NCI-H2107 treated with DMSO at 0.1 percent for 48 hours (cell line): ENCODE results near the gene TCF7.

Experiments used
- DNase-seq: peaks from one replicate; lab custom pipeline; 2025; ENCODE audit not compliant: unreplicated experiment; lab: John Stamatoyannopoulos, UW

Gene TCF7

DNA sequence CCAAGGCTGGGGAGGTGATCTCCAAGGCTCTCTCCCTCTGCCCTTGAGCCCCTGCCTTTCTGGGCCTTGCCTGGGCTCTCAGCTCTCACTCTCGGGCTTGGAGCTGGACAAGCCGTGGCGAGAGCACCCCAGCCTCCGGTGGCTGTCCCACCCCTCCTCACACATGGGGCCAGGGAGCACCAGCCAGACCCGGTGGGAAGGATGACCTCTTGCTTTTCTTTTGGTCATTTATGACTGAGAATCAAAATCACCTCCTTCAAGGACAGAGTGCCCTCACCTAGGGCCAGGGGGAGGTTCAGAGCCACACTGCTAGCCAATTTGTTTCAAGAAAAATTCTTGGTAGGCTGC lies 14.1 kb downstream of the TCF7 start:
- no peak for DNase-seq

DNA sequence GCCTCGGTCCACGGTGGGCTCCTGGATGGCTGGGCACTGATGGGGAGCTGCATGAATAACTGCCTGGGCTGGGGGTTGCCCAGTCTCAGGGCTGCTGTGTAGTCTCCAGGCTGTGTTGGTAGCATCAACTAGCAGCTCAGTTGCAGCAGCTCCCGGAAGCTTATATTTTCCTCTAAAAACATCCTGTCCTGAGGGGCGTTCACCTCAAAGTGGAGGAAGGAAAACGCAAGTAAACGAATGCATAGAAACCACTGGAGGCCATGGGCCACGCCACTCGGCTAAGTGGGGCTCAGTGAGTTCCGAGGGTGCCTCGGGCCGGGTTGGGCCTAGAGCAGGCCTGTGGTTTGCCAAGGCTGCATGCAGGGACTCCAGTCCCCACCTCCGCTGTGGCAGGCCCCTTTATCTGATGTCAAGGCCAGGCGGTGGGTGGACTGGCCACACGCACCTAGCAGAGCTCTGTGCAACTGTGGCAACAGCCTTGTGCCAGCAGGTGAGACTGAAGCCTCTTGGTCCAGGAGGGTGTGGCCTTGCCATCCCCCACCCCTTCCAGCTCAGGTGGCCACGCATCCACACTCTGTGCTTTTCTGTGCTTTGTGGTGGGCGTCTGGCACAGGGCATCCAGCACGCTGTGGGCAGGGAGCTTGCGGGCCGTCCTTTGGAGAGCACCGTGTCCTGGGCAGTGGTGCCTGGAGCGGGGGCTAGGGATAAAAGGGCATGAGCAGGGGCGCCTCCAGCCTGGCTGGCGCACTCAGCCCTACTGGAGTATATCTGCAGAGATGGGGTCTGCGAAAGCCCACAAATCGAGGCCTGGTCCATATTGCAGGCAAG lies 15.1 kb downstream of the TCF7 start:
- no peak for DNase-seq

DNA sequence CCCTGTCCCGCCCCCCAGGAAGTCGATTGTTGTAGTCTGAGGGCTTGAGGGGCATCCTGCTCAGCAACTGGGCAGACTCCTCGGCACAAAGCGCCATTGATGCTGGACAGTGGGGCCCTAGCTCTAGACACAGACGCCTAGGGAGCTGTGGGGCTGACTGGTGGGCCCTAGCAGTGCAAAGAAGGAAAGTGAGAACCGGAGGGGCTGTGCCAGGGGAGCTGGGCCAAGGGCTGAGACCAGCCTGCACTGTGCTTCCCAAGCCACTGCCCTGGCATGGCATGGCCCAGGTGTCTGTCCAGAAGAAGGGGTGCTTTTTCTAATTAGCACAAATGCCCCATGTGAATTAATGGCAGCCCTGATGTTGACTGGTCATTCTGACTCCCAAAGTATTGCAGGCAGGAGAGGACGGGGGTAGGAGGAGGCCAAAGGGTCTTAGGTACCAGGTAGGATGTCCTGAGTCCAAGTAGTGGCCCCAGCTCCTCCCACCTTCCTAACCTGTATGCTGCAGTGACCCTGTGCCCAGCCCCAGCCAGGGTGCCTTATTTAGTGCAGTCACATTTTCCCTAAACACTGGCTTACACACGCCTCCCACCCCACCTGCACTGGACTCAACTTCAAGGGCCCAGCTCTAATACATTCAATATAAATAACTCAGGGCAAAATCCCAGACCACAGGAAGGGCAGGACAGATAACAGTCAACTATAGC lies 15.9 kb downstream of the TCF7 start:
- no peak for DNase-seq

DNA sequence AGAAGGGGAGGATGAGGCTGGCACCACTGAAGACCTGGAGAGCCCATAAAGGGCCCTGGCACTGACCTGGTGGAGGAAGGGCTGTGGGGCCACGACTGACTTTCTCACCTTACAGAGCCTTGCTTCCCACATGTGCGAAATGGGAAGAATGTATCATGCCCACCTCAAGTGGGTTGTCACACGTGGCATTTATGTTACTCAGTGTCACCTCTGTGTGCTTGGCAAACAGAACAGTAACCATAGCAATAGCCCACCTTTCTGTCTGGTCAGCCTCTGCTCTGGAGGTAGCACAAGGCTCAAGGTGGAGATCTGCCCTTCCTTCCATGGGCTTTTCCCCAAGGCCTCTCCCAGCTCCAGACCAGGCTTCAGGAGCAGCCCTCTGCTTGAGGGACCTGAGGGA lies 16.7 kb downstream of the TCF7 start:
- no peak for DNase-seq

DNA sequence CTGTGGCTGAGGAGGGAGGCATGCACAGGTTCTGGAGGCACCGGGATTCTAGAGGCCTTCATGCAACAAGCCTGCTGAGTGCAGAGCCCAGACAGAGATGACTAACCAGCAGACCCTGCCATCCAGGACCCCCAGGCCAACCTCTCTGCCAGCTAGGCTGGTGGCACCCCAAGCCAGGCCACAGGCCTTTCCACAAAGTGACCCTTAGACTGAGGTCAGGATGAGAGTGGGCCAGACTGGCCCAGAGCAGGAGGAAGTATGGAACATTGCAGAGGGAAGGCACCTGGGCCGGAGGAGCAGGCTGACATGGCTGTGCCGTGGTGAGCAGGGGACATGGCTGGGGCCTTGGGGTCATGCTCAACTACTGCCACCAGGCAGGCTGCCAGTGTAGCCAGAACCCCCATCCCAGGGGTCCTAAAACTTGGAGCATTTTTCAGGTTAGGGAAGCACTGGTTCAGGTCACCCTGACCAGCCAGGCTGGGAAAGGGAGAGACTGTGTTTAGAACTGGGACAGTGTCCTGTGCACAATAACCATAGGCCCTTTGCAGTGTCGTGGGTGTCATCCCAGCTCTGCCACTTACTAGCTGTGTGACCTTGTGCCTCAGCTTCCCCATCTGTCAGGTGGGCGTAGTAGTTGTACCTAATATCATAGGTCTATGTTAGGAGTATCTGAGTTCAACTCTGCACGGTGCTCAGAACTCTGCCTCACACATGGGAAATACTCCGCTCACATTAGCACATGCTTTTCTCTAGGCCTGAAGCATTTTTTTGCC lies 17.3 kb downstream of the TCF7 start:
- no peak for DNase-seq

DNA sequence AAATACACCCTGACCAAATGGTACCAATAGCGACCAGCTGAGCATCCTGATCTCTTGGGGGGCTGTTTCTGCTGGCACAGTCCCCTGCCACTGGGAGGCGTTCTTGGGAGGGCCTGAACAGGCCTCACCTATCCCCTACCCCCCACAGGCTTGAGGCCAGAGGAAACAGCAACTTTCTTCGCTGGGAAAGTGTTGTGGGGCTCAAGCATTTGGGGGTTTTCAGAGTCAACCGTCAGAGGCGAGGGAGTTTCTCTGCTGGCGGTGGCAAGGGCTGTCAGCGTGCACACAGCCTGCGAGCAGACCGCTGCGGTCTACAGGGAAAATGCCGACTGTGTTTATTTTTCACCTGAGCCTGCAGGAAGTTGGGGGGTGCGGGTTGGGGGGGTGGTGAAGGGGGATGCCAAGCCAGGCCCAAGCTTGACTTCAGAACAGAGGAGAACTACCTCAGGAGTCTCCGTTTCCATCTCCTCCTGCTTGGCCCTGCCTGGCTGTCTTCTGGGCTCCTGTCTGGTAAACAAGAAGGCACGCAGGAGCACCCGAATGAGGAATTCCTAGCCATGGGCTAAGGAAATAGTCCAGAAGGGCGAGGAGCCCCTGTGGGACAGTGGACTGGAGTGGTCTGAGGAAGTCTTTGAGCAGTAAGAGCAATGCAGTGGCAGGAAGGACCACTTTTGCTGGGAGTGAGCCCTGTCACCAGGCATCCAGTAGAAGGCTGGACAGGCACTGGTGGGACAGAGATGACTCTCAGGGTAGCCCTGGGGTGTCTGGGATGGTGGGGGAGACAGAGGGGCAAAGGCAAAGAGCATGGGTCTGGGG lies 18.1 kb downstream of the TCF7 start:
- DNase-seq = no peak

DNA sequence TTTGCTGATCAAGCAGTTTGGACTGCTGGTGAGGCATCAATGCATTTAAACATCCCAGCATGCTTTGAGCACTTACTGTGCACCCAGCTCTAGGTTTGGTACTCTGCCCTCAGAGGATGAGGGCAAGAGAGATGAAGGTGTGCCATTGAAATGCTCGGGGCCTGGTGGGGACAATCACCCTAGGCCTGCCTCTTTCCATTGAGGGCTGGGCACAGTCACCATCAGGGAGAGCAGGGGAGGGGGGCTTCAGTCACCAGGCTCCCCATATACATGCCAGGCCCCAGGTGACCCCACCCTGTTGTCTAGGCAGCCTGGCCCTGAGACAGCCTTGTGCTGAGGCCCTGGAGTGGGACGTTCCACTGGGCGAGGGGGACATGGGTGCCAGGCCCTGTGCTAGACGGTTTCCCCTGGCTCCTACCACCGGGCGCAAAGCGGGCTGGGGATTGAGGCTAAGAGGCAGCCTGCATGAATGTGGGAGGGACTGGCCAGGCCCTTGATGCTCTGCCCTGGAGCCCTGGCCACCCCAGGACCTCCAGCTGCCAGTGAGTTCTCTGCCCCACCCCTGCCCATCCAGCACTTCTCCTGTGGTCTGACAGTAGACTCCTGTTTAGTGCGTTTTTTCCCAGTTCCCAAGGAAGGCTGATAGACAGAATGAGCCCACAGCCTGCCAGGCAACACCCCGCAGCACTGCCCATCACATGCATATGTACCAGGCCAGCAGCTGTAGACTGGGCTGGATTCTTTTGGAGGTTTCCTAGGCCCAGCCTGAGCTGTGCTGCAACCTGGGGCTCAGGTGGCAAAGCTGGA lies 18.9 kb downstream of the TCF7 start:
- no peak for DNase-seq

DNA sequence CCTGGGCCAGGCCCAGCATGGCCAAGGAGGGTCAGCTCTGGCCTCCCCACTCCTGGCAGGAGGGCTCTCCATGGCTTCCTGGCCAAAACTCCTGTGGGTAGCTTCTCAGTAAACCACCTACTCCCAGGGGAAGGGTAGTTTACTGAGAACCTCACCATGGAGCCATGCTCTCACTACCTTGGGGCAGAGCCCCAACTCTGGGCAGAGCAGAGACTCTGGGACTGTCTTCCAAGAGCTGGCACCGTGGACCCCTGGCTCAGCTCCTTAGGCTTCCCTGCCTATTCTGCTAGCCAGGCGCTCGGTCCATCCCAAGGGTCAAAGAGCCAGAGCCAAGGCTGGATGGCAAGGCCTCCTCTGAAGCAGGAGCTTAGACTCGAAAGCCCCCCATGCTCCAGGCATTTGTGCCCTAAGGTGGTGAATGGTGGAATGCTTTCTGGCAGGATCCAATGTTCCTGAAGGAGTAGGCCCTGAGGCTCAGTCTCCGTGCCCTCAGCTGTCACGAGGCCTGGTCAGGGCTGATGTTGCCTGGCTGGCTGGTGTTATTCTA lies 19.6 kb downstream of the TCF7 start:
- DNase-seq = no peak

DNA sequence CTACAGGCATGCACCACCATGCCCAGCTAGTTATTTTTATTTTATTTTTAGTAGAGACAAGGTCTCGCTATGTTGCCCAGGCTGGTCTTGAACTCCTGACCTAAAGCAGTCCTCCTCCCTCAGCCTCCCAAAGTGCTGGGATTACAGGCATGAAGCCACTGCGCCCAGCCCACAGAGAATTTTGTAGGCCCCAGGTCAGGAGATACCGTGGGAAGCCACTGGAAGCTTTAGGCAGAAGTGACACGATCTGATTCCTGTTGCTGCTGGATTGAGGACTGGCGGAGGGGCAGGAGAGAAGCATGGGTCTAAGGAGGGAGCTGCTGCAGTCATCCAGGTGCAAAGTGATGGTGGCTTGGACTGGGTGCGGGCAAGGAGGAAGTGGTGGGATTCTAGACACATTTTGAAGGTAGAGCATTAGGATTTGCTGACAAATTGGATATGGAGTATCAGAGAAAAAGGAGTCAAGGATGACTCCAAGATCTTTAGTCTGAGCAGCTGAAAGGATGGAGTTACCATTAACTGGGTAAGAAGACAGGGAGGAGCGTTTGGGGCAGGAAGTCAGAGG lies 20.7 kb downstream of the TCF7 start:
- no peak for DNase-seq

DNA sequence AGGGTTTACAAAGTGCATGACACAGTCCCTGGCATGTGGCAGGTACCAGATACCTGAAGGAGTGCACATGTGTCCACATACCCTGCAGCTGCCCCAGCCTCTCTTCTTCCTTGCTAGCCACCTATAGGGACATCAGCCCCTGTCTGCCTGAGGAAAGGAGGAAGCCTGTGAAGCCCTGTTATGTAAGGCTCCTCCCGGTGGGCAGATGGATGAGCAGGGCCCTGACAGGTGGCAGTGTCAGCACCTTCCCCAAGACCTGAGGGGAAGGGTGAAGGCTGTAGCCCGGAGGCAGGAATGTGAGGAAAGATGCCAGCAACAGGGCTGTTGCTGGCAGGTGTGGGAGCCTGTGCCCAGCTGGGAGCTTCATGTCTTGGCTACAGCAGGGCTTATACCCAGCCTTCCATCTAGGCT lies 21.7 kb downstream of the TCF7 start:
- DNase-seq = no peak

DNA sequence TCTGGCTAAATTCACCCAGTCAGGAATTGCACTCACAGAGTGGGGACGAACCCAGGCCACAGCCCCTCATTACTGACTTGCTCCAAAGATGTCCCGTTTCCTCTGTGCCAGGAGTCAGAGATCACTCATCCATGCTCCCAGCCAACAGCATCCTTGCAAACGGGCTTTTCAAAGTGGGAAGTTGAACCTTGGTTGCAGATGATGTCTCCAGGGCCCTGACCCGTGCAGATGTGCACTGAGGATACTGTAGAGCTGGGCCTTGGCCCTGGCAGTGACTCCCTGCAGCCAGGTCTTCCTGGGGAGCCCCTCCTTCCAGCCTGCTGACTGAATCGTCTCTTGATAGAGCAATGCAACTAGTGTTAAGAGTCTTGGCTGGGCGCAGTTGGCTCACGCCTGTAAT lies 22.3 kb downstream of the TCF7 start:
- no peak for DNase-seq

DNA sequence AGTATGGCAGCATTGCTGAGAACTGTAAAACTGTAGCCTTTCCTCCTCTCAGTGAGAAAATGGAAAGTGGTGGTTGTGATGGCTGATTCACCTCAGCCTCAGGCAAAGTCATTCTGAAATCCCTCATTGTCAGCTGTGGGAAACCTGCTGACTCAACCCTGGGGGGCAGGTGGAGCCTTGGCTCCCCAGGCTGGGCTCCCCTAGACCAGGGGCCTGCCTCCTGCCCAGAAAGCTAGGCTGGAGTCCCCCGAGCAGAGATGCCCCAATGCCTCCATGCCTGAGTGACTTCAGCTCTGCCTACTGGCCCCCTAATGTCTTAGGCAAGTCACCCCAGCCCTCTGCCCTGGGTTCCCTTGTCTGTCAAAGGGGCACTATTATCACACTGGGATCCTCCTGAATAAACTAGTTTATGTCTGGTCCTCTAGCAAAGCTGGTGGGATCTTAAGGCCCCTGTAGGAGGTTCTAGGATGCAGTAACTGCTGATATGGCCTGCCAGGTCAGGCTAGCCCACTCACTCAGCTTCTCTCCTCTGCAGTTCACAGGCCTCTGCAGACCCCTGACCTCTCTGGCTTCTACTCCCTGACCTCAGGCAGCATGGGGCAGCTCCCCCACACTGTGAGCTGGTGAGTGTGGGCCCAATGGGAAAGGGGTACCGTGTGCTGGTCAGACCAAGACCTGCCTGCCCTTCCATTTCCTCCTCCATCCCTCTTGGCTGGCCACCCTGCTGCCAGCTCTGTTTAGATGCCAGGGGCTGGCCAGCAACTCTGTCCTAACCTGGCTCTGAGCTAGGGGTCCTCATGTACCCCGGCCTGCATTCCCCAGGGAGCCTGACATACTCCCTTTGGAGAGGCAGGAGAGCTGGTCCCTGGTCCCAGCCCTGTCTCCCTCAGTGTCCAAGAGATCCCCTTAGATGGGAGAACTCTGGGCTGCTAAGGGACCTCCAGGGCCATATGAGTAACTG lies 24.2 kb downstream of the TCF7 start:
- DNase-seq = no peak

DNA sequence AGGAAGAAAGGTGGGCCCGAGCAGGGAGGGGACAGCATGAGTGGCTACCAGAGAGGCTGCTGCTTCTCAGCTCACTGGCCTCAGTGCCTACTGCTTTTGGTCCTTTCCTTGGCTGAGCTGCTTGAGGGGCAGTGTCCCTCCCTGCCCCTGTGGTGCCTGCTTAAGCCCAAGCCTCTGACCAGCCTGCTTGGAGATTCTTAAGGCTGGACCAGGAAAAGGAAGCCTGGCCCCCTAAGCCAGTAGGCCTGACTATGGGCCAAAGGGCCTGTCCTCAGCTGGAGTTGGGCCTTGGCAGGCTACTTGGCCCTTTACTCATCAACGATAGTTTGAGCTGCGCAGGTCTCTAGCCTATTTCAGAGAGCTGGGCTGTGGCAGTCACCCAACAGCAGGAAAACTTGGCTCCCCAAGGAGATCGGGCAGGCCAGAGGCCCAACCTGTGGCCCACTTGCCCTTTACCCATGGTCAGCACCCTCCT lies 24.9 kb downstream of the TCF7 start:
- no peak for DNase-seq

DNA sequence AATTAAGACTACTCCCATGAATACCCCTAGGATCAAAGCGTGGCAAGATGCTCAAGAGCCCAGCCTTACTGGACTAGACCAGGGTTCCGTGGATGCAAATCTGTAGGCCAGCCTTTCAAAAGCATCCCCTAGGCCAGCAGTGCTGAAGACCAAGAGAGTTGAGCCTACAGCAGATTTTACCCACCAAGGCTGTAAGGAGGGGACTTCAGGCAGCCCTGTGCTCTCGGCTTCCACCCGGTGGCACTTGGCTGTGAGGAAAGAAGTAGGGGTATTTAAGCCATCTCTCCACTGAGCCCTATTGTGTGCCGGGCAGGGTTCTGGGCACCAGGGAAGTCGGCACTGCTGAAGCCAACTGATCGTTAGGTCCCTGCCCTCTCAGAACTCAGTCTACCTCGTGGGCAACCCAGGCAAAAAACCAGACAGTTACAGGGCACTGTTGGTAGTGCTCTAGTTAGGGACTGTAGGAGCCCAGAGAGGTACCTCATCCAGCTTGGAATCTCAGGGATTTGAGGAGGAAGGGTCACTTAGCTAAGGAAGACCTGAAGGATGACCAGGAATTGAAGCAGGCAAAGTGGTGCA lies 25.5 kb downstream of the TCF7 start:
- no peak for DNase-seq

DNA sequence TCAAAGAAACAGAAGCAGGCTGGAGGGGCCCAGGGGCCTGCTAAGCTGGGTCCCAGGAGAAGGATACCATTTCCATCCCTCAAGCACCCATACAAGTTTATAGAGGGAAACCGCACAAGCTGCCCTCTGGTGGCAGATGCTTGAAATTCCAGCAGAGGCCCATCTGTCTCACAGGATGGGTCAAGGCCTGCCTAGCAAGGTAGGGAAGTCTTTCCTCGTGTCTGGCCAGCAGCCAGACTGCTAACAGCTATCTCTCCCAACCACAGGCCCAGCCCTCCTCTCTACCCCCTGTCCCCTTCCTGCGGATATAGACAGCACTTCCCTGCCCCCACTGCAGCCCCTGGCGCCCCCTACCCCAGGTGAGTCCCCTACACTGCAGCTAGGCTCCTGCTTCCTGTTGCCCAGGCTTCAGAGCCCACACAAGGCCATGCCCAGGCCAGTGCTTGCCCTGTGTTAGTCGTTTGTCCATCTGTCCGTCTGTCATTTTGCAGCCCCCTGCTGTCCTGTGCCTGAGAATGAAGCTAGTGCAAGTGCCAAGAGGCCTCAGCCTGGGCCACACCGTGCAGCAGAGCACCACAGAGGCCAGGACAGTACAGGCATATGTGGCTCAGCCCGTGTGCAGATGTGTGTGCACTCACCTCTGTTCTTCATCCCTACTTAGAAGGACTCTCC lies 26.2 kb downstream of the TCF7 start:
- no peak for DNase-seq

DNA sequence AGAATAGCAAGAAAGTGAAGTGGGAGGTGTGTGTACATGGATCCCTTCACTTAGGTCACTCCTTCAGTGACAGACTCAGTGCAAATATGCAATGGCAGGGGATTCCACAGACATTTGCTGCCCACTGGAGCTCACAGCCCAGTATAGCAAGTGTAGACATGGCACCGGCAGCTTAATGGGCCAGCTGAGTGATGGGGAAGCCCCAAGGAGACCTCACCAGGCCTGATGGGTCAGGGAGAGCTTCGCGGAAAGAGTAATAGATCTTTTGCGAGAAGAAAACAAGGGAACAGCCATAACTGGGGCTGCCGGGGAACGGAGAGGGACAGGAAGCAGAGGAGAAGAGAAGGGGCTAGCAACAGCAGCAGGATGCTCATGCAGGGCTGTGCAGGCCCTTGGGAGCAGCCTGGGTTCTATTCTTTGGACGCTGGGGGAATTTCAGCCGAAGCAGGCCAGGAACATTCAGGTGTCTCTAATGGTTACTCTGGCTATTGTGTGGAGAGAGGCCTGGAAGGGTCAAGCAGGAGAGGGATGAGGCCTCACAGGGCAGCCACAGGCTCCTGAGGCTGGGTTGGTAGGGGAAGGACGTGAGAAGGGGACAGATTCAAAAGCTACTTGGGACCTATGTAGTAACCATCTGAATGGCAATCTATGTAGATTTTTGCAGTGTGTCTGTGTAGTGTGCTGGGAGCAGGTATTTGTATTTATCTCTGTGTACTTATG lies 27.0 kb downstream of the TCF7 start:
- DNase-seq = no peak

DNA sequence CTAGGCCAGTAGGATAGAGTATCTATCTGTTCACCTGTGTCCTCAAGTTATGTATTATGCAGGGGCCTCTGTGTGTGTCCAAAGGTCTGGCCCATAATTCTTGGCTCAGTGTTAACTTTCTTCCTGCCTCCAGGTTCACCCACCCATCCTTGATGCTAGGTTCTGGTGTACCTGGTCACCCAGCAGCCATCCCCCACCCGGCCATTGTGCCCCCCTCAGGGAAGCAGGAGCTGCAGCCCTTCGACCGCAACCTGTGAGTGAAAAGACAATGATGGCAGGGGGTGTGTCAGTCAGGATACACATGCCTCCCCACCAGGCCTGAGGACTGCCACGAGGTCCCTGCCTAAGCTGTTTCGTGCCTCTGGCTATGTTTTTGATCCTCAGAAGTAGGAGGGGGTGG lies 27.6 kb downstream of the TCF7 start:
- no peak for DNase-seq
